Prostate gland (tissue), 2 donors: ENCODE measurements around the gene WDFY2. TPM values are rescaled to one million over a fixed set of nuclear protein-coding genes. Genes with fewer than 3 reads are reported as not detected.
A peak's percentile ranks its signal among the peaks of the same experiment; 100 is the strongest.

Source experiments
- DNase-seq: peaks from one replicate; pipeline ENCODE4 v3.0.0-alpha.2; 2019; ENCODE audit warnings: low spot score
- H3K27ac ChIP-seq, 2 donors: fragments of 200-600 bp; sonication (generic); 2 replicates each; pipeline ENCODE4 v1.5.1; 2017 to 2019
- H3K27me3 ChIP-seq: fragments of 200-600 bp; sonication (generic); replicated peaks from 2 replicates; pipeline ENCODE4 v1.5.1; 2019; ENCODE audit not compliant: insufficient read depth
- H3K36me3 ChIP-seq, 2 donors: fragments of 200-600 bp; sonication (generic); 1 replicate in 1 of 2; 2 replicates in 1 of 2; pipeline versions ENCODE4 v1.5.1 to v1.8.1; 2017 to 2019
- H3K4me1 ChIP-seq: fragments of 200-600 bp; sonication (generic); replicated peaks from 2 replicates; pipeline ENCODE4 v1.5.1; 2019
- H3K4me3 ChIP-seq, 2 donors: fragments of 200-600 bp; sonication (generic); 2 replicates each; pipeline ENCODE4 v1.5.1; 2017 to 2019
- H3K9me3 ChIP-seq: fragments of 200-600 bp; sonication (generic); 2 replicates; pipeline ENCODE4 v1.5.1; 2017
- POLR2A ChIP-seq: fragments of 450-650 bp; IDR thresholded peaks from one replicate; pipeline ENCODE4 v1.6.1; 2016; ENCODE audit warnings: antibody characterized with exemption, mild to moderate bottlenecking
- POLR2AphosphoS5 ChIP-seq: sonication (generic); formaldehyde crosslinking; IDR thresholded peaks from one replicate; pipeline ENCODE4 v1.6.1; 2017; ENCODE audit warnings: antibody characterized with exemption
- WGBS: methylation state at CpG from one replicate; pipeline ENCODE4 v1.1.5; 2018; 5-methylcytosine and 5-hydroxymethylcytosine counted together
- intact Hi-C: fragments of 100-400 bp; cut with DNase I; formaldehyde crosslinking; loops from one replicate; pipeline ENCODE4 v1.14.2; 2022
- total RNA-seq, 2 donors: library from RNA; depleted of rRNA; stranded (reverse); fragments of >200 nt; gene quantifications; one replicate each; pipeline ENCODE4 v1.1.0, GENCODE V29; 2016
- TF ChIP-seq, protein P1 (sequence below), 4 experiments: fragments of 200-600 bp in 2 of 4; fragments of 450-650 bp in 2 of 4; sonication (generic) in 2 of 4; IDR thresholded peaks; 1 replicate in 3 of 4; 2 replicates in 1 of 4; pipeline ENCODE4 v1.5.1; 2016 to 2019; ENCODE audit warnings: antibody characterized with exemption in 4 of 4, mild to moderate bottlenecking in 2 of 4, moderate library complexity in 2 of 4

The WDFY2 gene
- total RNA-seq, 2 donors from 2014 or later = 7.9 to 23.2 TPM

DNA sequence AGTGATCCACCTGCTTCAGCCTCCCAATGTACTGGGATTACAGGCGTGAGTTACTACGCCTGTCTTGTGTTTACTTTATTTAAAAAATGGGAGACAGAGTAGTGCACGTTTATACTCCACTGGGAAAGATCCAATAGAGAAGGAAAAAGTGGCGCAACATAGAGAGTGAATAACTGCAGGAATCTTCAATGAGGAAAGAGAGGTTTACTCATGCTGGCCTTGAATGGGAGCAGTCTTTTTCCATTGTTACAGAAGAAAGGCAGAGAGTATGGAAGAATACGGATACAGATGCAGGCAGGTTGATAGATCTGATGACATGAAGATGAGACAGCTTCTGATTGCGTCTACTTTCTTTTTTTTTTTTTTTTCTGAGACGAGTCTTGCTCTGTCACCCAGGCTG is 4.6 kb upstream of the WDFY2 start:
- DNase-seq = no peak
- Histone ChIP-seq H3K4me1 (no peaks in the 10 kb centered on the region), H3K27ac (no peak overlapping the region), H3K4me3 (no peak overlapping the region), H3K36me3 (no peaks in the 10 kb centered on the region), H3K9me3 (no peaks in the 10 kb centered on the region), H3K27me3 (no peaks in the 10 kb centered on the region)
- TF ChIP-seq POLR2A = no peak
- intact Hi-C loops = loop anchor here (10.0 kb wide), 1 partner anchor 875 kb away; the partner anchor contains the start of genes CKAP2 and VPS36
- 86% methylated on average over 7 of the region's 7 CpGs for WGBS

DNA sequence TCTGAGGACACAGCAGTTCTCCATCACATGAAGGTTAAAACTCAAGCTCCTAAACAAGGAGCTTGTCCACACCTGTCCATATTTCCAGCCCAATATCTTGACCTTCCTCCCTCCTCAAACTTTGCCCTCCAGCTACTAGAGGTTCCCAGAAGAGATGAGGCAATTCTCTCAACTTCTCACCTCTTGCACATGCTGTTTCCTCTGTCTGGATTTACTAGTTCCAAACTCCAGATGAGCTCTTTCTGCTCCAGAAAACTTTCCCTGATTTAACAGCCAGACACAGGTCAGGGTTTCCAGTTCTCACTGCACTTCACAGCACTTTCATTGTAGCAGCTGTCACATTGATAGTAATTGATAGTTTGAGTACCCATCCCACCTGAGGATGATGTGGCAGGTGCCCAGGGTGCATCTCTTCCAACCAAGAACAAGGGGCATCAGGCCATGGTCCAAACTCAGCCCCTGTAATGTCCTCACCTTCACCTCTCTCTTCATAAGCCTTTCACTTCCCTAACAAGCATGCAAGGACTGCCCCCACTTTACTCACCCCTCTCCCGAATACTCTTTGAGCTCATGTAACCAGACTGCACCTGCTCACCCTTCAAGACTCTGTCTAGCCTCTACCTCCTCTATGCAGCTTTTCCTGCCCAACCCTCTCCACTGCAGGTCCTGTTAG is 3.0 kb upstream of the WDFY2 start:
- H3K4me3 ChIP-seq = no peak overlapping the region
- no peaks in the 10 kb centered on the region for H3K36me3 ChIP-seq
- DNase-seq = no peak
- H3K9me3 ChIP-seq = no peaks in the 10 kb centered on the region
- no peaks in the 10 kb centered on the region for H3K4me1 ChIP-seq
- intact Hi-C loops = loop anchor here (10.0 kb wide), 1 partner anchor 874 kb away; the partner anchor contains the start of genes CKAP2 and VPS36
- H3K27ac ChIP-seq = no peak overlapping the region
- TF ChIP-seq POLR2A (no peak), POLR2AphosphoS5 (no peak)
- TF ChIP-seq, protein P1, sequence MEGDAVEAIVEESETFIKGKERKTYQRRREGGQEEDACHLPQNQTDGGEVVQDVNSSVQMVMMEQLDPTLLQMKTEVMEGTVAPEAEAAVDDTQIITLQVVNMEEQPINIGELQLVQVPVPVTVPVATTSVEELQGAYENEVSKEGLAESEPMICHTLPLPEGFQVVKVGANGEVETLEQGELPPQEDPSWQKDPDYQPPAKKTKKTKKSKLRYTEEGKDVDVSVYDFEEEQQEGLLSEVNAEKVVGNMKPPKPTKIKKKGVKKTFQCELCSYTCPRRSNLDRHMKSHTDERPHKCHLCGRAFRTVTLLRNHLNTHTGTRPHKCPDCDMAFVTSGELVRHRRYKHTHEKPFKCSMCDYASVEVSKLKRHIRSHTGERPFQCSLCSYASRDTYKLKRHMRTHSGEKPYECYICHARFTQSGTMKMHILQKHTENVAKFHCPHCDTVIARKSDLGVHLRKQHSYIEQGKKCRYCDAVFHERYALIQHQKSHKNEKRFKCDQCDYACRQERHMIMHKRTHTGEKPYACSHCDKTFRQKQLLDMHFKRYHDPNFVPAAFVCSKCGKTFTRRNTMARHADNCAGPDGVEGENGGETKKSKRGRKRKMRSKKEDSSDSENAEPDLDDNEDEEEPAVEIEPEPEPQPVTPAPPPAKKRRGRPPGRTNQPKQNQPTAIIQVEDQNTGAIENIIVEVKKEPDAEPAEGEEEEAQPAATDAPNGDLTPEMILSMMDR (IDR thresholded peaks at IDR 0.05) = no peak
- WGBS = 77% methylated on average over 1 of the region's 1 CpG
- H3K27me3 ChIP-seq = no peaks in the 10 kb centered on the region

DNA sequence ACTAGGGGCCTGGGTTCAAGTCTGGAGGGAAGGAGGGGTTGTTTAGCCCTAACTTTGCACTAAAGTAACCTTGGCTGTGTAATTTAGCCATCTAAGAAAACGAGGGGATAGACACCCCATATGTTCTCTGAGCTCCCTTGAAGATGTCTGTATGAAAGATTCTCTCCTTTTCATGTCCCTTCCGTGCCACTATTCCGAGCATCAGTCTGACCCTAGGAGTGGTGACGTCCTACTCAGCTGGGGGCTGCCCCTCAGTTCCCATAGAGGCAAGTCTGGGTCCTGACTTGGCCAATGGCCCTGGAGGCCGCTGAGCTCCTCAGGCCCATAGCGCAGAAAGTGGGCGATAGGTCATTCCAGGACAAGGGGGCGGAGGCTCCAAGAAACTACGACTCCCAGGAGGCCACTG is 790 bp upstream of the WDFY2 start:
- no peaks in the 10 kb centered on the region for H3K9me3 ChIP-seq
- WGBS = 35% methylated on average over 7 of the region's 9 CpGs
- DNase-seq = no peak
- no peaks in the 10 kb centered on the region for H3K36me3 ChIP-seq
- TF ChIP-seq POLR2AphosphoS5 (no peak), POLR2A (peak; percentile 8)
- H3K27me3 ChIP-seq = no peaks in the 10 kb centered on the region
- intact Hi-C loops = loop anchor here (10.0 kb wide), 1 partner anchor 871 kb away; the partner anchor contains the start of genes CKAP2 and VPS36
- peak overlapping the region; percentile 91 to 92 for H3K27ac ChIP-seq
- H3K4me1 ChIP-seq = no peaks in the 10 kb centered on the region
- peak overlapping the region; percentile 83 to 90 for H3K4me3 ChIP-seq

DNA sequence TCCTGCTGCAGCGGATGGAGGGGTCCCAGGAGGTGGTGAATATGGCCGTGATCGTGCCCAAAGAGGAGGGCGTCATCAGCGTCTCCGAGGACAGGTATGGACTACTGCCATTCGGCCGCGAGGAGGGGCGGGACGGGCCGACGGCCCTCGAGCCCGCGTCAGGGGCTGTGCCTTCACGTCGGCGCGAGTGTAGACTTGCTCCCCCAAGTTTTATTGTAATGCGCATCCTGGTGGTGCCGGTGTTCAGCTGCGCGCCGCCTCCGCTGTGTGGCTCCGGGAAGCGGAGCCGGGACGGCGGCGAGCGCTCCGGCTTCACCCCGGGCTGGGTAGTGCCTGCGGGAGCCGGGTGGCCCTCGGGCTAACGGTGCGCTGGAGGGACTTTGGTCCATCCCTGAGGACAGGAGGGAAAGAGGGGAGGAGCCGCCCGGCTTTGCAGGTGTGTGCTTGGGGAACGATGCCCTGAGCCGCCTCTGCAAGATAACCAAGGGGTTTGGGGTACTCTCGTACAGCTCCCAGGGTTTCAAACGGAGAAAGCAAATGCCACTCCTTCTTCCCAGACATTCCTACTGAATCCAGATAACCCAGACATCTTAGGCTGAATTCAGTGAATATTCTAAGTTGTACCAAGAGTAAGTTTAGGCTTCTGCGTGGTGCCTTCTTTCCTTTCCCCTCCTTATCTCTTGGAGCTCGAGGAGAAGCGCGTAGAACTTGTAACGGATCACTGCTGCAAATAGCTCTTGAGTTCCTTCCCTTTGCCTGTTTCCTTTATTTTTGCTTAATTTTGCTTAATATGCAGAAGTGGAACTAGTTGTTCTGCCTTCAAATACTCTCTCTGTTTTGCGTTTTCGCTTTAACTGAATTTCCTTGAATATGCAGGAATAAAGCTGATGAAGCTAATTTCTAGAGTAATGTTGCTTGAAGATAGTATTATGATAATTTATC is 740 bp downstream of the WDFY2 start:
- no peak for TF ChIP-seq POLR2AphosphoS5
- no peak for TF ChIP-seq POLR2A
- TF ChIP-seq, protein P1 (IDR thresholded peaks at IDR 0.05) = no peak
- H3K36me3 ChIP-seq = no peaks in the 10 kb centered on the region
- H3K27me3 ChIP-seq = no peaks in the 10 kb centered on the region
- peak overlapping the region; percentile 83 to 90 for H3K4me3 ChIP-seq
- H3K4me1 ChIP-seq = no peaks in the 10 kb centered on the region
- DNase-seq = peak; percentile 55
- under 1% methylated on average over 44 of the region's 53 CpGs for WGBS
- H3K9me3 ChIP-seq = no peaks in the 10 kb centered on the region
- H3K27ac ChIP-seq = peak overlapping the region; percentile 91 to 92
- intact Hi-C loops = loop anchor here (1.0 to 10.0 kb wide), 4 partner anchors 132 to 870 kb away; partner anchors contain the start of genes CKAP2, INTS6 and VPS36

DNA sequence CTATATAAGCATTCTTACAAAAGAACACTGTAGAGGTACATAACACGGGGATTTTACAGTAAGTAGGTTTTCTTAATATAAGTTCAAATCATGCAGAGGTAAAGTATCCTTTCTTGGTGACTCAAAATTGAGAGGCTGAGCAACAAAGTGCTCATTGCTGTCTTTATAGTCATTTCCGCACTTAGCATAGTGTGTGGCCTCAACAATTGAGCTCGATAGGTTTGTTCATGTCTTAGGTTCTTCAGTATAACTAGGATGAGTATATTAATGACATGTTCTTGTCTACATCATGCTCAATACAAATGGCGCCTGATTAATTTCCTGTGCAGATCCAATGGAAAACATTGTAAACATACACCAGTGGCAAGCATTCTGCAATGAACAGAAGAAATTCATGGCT is 1.4 kb downstream of the WDFY2 start:
- intact Hi-C loops = loop anchor here (2.0 to 10.0 kb wide), 3 partner anchors 152 to 869 kb away; partner anchors contain the start of genes CKAP2 and VPS36
- H3K36me3 ChIP-seq = no peaks in the 10 kb centered on the region
- H3K27ac ChIP-seq = peak overlapping the region; percentile 91 to 92
- 52% methylated on average over 4 of the region's 4 CpGs for WGBS
- H3K27me3 ChIP-seq = no peaks in the 10 kb centered on the region
- no peaks in the 10 kb centered on the region for H3K9me3 ChIP-seq
- H3K4me3 ChIP-seq = peak overlapping the region; percentile 83 to 90
- no peak for DNase-seq
- H3K4me1 ChIP-seq = peaks cover 1% of the 10 kb centered on the region
- TF ChIP-seq, protein P1 (IDR thresholded peaks at IDR 0.05) = no peak
- TF ChIP-seq POLR2AphosphoS5 (no peak), POLR2A (no peak)
